Hematopoietic multipotent progenitor cell treated with erythropoietin and hydrocortisone succinate and interleukin-3 and kit ligand, for 6 days (in vitro differentiated cells): ENCODE data around the gene NT5DC1.
"Not testable (repeated sequence)": the region's sequence is repeated elsewhere in the genome, so short reads cannot be mapped to it uniquely, and the experiment has no call there.

ENCODE experiments used
- DNase-seq: peaks from one replicate; pipeline ENCODE4 v3.0.0-alpha.2; 2015

Gene NT5DC1

DNA sequence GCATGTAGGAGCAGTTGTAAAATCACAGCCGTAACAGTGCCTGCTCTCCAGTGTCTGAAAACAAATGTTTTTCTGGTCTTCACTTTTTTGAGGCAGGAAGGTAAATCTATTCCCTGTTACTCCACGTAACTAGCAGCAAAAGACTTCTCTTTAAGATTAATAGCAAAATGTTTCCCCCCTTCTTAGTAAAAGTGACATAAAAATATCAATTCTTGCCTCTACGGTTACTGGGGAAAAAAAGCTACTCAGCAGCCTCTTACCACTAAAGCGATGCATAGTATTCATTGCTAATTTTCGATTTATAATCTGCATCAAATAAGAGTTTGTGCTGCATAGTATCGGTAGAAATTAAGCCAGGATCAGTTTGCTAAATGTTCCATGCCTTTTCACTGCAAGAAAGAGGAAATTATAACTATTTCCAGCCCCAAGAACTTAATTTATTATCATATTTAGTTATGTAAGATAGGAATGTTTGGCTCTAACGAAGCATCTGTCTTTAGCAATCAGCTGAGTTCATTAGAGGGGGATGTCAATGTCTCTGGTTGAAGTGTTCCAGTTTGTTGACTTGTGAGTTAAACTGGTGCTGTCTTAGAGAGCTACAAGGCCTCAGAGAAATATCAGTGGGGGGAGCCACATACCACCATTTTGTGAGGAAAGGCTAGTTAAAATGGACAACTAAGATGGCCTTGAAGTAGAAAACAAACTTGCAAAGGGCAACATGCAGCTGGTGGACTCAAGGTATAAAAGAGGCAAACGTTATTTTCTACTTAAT, 179.7 kb downstream of the NT5DC1 start:
- DNase-seq: peak; percentile 59

GRCh38 chr6:116280933-116281316, 180.3 kb downstream of the NT5DC1 start:
- DNase-seq: no peak

DNA sequence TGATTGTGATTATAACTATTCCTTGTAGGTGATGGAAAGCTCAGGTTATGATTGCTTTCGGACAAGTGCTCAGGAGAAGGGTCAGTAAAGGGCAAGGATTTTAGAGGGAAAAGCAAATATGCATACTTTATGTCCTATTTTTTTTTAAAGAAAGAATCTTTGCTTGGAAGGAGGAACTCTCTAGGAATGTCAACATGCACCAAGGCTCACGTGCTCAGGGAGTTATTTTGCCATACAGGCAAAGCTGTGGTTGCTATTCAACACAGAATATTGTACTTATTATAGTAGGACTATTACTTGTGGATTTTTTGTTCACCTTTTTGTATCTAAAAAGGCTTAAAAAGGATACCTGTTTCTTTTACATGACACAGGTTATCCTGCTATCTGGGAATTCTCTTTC, 182.0 kb downstream of the NT5DC1 start:
- DNase-seq: no peak

DNA sequence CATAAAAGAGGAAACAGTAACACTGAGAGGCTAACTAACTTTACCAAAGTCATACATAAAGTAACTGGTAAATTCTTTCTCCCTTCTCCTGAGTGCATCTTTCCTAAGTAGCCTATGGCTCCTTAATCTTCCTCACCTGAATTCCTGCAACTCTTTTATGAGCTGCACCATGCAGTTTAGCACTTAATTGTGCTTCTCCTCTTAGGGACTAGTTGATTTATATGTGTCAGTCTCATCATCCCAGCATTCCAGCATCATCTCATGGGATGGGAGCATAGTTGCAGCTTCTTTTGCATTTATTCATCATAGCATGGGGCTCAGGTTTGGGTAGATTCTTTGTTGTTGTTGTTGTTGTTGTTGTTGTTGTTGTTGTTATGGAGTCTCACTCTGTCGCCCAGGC, 182.5 kb downstream of the NT5DC1 start:
- DNase-seq: no peak

- not testable (repeated sequence) for DNase-seq
Observed at GRCh38 chr6:116284984-116285383, 184.3 kb downstream of the NT5DC1 start.

DNA sequence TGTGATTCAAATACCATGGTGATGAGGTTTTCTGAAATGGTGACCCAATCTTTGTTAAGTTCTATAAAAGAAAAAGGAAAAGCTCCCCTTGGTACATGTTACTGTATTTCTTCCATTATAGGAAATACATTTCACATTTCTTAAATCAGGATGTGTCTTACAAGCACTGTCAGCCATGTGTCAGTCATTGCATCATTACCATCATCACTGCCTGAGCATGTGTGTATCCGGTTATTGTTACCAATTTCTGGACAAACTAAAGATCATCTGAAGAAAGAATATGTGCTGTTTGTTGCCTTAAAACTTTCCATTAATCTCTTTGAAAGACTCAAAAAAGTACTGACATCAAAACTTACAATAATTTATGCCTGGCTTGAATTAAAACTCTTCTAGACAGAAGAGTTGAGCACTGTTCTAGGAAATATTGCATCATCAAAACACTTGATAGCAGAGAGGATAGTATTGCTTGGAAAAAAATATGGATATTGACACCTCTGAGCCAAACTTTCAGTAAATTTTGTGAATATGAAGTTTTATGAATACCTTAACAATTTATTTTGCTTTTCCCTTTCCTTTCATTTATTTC, 186.2 kb downstream of the NT5DC1 start:
- no peak for DNase-seq

DNA sequence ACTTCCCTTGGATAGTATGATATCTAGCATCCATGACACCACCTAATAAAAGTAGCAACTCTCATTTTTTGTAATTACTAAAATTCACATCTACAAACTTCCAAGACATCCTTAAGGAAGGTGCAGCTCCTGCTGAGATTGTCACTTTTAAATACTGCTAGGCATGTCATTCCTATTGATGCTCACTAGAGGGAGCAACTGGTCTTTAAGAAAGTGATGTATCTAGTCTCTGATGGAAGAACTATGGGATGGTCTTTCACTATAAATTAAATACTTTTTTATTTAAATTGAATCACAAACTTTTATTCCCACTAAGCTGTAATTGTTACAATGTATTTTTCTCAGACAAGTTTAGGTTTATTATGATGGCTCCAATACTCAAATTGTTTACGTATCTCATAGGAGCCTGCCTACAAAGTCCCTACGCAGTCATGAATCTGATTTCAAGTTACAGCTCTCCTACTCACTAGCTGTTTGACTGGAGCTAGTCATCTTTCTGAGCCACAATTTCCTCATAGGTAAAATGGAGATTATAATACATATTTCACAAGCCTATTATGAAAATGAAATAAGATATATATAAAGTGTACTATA, 187.1 kb downstream of the NT5DC1 start:
- DNase-seq: peak; percentile 71

- DNase-seq: no peak
Observed at GRCh38 chr6:116289876-116290275, 189.2 kb downstream of the NT5DC1 start.

- no peak for DNase-seq
Observed at GRCh38 chr6:116290799-116291198, 190.1 kb downstream of the NT5DC1 start.

DNA sequence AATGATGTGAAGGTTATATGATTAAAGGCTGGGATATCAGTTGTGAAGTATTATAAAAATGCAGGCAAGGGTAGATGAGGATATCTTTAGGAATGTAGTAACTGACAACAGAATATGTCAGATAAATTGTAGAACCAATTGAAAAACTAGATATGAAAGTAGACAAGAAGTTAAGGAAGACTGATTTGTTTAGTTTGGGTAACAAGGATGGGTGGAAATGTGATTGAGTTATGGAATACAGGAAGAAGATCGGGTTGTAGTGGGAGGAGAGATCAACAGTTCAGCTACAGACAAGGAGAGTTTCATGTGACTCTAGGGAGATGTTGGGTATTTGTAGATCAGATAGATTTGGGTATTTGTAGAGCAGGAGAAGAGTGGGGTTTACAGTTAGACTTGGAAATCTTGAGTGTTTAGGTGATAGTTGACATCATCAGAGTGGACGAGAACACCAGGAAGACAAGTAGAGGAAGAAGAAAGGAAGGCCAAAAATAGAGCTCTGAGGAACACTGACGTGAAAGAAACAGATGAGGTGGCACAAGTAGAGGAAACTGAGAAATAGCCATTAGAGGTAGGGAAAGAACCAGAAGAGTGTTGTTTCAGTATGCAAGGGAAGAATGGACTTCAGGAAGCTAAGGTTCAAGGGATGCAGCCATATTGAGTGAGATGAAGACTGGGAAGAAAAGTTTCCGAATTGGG, 191.2 kb downstream of the NT5DC1 start:
- no peak for DNase-seq

- no peak for DNase-seq
Observed at GRCh38 chr6:116292553-116292952, 191.9 kb downstream of the NT5DC1 start.

- DNase-seq: no peak
Observed at GRCh38 chr6:116298273-116298672, 197.6 kb downstream of the NT5DC1 start.

GRCh38 chr6:116298973-116299372, 198.3 kb downstream of the NT5DC1 start:
- DNase-seq: no peak
